GM23248 (cell line): ENCODE results near the gene LST1.

ENCODE experiments used
- EZH2 ChIP-seq: fragments of 200-600 bp; sonication (generic); IDR thresholded peaks from 2 replicates; pipeline ENCODE4 v1.6.1; 2018; ENCODE audit warnings: antibody characterized with exemption, mild to moderate bottlenecking; ENCODE audit not compliant: insufficient read depth, poor library complexity, severe bottlenecking
- EZH2phosphoT487 ChIP-seq: fragments of 200-600 bp; sonication (generic); IDR thresholded peaks from 2 replicates; pipeline ENCODE4 v1.6.1; 2018; ENCODE audit warnings: antibody characterized with exemption, moderate library complexity, mild to moderate bottlenecking, low read depth; ENCODE audit not compliant: insufficient read depth

DNA sequence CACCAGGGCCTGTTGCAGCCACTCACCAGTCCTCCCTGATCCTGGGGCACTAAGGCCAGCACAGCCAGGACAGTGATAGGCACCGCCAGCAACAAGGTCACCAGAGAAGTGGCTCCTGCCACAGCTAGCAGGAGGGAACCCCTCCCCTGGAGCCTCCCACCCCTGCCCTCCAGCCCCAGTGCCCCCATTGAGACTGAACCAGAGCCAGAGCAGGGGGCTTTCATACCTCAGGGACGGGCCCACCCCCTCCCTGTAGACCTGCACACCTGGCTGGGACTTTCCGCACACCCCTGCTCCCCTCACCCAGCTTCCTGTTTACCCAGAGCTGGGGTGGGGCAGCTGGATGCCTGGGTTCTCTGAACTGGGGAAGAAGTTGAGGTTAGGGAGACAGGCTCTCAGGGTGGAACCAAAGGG is 3.8 kb upstream of the LST1 start, which contains the start of gene LTB:
- TF ChIP-seq EZH2phosphoT487 (no peak), EZH2 (no peak)
